ENCODE measurements around the gene KCNH3.

The KCNH3 gene

GRCh38 chr12:49580572-49581535 lies 42.0 kb downstream of the KCNH3 start:
- peak; percentile 75 for DNase-seq (ENCODE audit: low read depth)
- no peak overlapping the region for H3K4me3 ChIP-seq (ENCODE audit: low read length)
- peak; percentile 96 for TF ChIP-seq CTCF (IDR thresholded peaks at IDR 0.05; ENCODE audit: insufficient read depth, low read depth, low read length, missing control alignments)

- no peak for DNase-seq (ENCODE audit: low read depth)
- TF ChIP-seq CTCF (IDR thresholded peaks at IDR 0.05; ENCODE audit: insufficient read depth, low read depth, low read length, missing control alignments), result no peak
- no peak overlapping the region for H3K4me3 ChIP-seq (ENCODE audit: low read length)
Observed at GRCh38 chr12:49582201-49582600, 43.4 kb downstream of the KCNH3 start.

- TF ChIP-seq CTCF (IDR thresholded peaks at IDR 0.05; ENCODE audit: insufficient read depth, low read depth, low read length, missing control alignments), result no peak
- DNase-seq (ENCODE audit: low read depth), result no peak
- H3K4me3 ChIP-seq (ENCODE audit: low read length), result no peak overlapping the region
Observed at GRCh38 chr12:49582850-49583249, 44.0 kb downstream of the KCNH3 start.

- TF ChIP-seq CTCF (IDR thresholded peaks at IDR 0.05; ENCODE audit: insufficient read depth, low read depth, low read length, missing control alignments), result no peak
- no peak overlapping the region for H3K4me3 ChIP-seq (ENCODE audit: low read length)
- no peak for DNase-seq (ENCODE audit: low read depth)
Observed at GRCh38 chr12:49583366-49584094, 44.7 kb downstream of the KCNH3 start.

- DNase-seq (ENCODE audit: low read depth), result no peak
- TF ChIP-seq CTCF (IDR thresholded peaks at IDR 0.05; ENCODE audit: insufficient read depth, low read depth, low read length, missing control alignments), result no peak
Observed at GRCh38 chr12:49584591-49584990, 45.8 kb downstream of the KCNH3 start.

GRCh38 chr12:49585477-49586459 lies 46.9 kb downstream of the KCNH3 start:
- TF ChIP-seq CTCF (IDR thresholded peaks at IDR 0.05; ENCODE audit: insufficient read depth, low read depth, low read length, missing control alignments), result no peak
- DNase-seq (ENCODE audit: low read depth), result no peak
- H3K4me3 ChIP-seq (ENCODE audit: low read length), result no peak overlapping the region

More at GRCh38 chr12:49584591-49584990, 45.8 kb downstream of the KCNH3 start:
- no peak overlapping the region for H3K4me3 ChIP-seq (ENCODE audit: low read length)
